AG09309 (cell line): ENCODE results near the gene SHC1.
"Not testable (repeated sequence)": the region's sequence is repeated elsewhere in the genome, so short reads cannot be mapped to it uniquely, and the experiment has no call there.

Source experiments
- DNase-seq: peaks from one replicate; pipeline ENCODE4 v3.0.0-alpha.2; 2010; ENCODE audit warnings: low read depth
- H3K4me3 ChIP-seq: 2 replicates; pipeline ENCODE4 v1.5.1; 2011; ENCODE audit warnings: mild to moderate bottlenecking, low read depth, low read length, moderate library complexity; ENCODE audit not compliant: control insufficient read depth
- TF ChIP-seq, protein P1 (sequence below): IDR thresholded peaks from 2 replicates; pipeline ENCODE4 v1.5.1; 2011; ENCODE audit warnings: mild to moderate bottlenecking, low read depth, low read length, inconsistent platforms; ENCODE audit not compliant: insufficient read depth, control insufficient read depth; ENCODE audit errors: missing control alignments

The SHC1 gene

DNA sequence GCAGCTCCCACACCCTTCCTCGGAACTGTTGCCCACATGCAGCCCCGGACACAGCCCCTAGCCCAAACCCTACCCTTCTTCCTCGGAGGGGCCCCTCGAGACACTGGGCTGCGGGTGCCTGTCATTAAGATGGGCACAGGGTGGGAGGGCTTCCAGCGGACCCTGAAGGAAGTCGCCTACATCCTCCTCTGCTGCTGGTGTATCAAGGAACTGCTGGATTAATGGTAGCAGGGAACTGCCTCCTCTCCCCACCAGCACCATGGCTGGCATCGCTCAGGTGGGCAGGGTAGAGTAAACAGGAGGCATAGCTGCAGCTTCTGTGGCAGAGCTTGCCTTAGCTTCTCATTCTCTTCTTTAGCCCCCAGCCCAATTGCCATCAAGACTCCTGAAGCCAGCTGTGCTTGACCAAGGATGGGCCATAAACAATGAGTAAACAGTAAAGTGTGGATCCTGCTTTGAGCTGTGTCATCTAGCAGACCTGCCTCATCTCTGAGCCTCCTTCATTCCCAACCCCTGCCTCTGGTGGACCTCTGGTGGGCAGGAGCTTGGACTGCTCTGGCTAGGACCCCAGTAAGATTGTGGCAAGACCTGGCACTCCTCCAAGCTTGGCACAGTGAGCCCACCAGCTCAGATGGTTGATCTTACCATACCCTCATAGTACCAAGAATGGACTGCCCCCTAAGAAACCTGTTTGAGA, 23.2 kb upstream of the SHC1 start, which contains the start of gene LENEP:
TSS of gene LENEP (plus strand) at position 15 of the 697 bp plus-strand sequence. CDS start at position 37, 22 bp downstream.
- no peak within 1 kb of the TSS for H3K4me3 ChIP-seq
- TF ChIP-seq, protein P1, sequence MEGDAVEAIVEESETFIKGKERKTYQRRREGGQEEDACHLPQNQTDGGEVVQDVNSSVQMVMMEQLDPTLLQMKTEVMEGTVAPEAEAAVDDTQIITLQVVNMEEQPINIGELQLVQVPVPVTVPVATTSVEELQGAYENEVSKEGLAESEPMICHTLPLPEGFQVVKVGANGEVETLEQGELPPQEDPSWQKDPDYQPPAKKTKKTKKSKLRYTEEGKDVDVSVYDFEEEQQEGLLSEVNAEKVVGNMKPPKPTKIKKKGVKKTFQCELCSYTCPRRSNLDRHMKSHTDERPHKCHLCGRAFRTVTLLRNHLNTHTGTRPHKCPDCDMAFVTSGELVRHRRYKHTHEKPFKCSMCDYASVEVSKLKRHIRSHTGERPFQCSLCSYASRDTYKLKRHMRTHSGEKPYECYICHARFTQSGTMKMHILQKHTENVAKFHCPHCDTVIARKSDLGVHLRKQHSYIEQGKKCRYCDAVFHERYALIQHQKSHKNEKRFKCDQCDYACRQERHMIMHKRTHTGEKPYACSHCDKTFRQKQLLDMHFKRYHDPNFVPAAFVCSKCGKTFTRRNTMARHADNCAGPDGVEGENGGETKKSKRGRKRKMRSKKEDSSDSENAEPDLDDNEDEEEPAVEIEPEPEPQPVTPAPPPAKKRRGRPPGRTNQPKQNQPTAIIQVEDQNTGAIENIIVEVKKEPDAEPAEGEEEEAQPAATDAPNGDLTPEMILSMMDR, result no peak
- DNase-seq, result no peak

DNA sequence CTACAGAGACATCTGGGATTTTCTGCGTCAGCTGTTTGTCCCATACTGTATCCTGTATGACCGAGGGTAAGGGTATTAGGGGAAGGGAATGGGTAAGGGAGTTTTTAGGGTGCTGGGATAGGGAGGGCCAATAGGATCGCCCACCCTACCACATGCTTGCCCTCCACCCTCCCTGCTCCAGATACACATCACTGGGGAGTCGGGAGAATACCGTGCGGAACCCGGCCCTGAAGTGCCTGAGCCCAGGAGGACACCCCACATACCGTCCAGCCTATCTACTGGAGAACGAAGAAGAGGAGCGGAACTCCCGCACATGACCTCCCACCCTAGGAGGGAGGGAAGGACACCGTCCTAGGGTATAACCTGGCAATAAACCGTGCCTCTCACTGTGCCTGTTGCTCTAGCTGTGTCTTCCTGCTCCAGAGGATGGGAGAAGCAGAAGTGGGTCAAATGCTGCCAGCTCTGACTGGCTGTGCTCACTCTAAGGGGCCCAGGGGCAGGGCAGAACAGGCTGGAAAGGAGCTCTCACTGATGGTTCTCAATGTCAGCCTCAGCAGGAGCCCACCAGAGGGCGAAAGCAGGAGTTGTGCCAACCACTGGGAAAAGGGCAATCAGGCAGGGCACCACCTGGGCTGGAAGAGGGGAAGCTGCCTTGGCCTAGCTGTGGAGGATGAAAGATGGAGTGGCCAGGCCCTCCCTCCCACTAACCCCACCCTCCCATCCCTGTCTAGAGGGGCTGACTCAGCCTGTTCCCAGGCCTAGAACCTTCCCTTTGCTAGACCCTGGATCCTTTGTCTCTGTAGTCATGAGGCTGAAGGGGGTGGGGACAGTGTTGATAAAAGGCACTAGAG, 22.4 kb upstream of the SHC1 start:
- TF ChIP-seq, protein P1, result peak; percentile 10
- no peak for DNase-seq
- H3K4me3 ChIP-seq, result no peak overlapping the region

DNA sequence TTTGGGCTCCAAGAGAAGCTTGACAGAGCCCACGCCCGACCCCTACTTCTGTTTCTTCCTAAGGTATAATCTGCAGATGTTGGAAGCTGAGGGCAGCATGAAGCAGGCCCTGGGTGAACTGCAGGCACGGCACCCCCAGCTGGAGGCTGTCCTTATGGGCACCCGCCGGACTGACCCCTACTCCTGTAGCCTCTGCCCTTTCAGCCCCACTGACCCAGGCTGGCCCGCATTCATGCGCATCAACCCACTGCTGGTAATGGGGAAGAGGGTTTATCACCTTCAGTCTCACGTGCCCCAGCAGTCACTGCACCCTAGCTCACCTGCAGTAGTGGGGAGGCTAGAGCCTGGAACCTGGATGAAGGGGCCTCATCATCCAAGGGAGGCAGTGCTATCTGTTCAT, 19.7 kb upstream of the SHC1 start:
- DNase-seq, result no peak
- H3K4me3 ChIP-seq, result no peak overlapping the region
- TF ChIP-seq, protein P1, result no peak

DNA sequence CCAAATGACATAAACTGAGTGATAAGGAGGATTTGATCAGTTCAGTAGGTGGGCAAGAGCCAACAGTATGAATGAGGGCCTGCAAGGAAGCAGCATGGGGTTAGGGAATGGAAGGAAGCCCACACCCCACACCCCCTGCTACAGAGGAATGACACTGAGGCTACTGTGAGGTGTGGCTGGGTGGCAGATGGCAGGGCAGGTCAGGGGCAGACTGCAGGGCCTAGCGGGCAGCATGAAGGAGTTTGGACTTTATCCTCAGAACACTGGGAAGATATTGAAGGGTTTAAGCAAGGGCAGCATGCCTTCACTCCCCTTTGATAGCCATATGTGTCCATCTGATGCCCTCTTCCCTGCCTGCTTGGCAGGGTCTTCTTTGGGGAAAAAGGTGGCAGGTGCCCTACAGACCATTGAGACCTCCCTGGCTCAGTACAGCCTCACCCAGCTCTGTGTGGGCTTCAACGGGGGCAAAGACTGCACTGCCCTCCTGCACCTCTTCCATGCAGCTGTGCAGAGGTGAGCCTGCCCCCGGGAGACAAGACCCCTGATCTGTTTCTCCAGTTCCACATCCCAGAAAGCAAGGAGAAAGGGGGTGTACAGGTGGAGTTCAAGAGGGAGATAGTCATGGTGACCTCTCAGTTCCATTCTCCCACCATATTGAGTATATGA, 18.8 kb upstream of the SHC1 start:
- TF ChIP-seq, protein P1, result no peak
- no peak overlapping the region for H3K4me3 ChIP-seq
- DNase-seq, result no peak

DNA sequence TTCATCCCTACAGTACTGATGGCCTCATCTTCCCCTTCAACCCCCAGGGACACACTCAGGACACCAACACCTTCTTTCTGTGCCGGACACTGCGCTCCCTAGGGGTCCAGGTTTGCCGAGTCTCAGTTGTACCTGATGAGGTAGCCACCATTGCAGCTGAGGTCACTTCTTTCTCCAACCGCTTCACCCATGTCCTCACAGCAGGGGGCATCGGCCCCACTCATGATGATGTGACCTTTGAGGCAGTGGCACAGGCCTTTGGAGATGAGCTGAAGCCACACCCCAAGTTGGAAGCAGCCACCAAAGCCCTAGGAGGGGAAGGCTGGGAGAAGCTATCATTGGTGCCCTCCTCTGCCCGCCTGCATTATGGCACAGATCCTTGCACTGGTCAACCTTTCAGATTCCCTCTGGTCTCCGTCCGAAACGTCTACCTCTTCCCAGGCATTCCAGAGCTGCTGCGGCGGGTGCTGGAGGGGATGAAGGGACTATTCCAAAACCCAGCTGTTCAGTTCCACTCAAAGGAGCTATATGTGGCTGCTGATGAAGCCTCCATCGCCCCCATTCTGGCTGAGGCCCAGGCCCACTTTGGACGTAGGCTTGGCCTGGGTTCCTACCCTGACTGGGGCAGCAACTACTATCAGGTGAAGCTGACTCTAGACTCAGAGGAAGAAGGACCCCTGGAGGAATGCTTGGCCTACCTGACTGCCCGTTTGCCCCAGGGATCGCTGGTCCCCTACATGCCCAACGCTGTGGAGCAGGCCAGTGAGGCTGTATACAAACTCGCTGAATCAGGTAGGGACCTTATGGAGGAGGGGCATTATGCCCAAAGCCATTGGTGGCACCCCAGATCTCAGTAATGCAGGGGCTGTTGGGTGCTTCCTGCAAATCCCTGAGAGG, 17.8 kb upstream of the SHC1 start:
- TF ChIP-seq, protein P1, result no peak
- no peak overlapping the region for H3K4me3 ChIP-seq
- no peak for DNase-seq

DNA sequence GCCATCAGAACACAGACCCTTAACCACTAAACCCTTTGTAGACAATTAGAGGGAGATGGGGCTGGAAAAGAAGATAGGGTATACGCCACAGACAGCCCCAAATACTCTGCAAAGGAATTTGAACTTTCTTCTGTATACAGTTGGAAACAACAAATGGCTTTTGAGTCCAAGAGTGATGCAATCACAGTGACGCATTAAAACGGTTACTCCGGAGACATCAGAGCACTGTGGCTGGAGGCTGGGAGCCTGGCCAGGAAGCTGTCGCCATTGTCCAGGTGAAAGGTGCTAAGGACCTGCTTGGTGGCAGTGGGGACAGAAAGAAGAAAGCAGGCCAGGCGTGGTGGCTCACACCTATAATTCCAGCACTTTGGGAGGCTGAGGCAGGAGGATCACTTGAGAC, 16.8 kb upstream of the SHC1 start:
- H3K4me3 ChIP-seq, result no peak overlapping the region
- DNase-seq, result no peak
- TF ChIP-seq, protein P1, result no peak

DNA sequence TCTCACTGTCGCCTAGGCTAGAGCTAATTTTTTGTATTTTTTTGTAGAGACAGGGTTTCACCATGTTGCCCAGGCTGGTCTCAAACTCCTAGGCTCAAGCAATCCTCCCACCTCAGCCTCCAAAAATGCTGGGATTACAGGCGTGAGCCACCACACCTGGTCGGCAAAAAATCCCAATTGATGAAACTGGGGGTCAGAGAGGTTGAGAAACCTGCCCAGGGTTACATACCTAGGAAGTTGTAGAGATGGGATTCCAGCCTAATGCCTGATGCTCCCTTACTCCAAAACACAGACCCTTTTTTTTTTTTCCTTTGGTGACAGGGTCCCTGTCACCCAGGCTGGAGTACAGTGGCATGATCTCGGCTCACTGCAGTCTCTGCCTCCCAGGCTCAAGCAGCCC, 16.2 kb upstream of the SHC1 start:
- not testable (repeated sequence) for H3K4me3 ChIP-seq, DNase-seq
